Brain pericyte (primary cell): ENCODE data around the gene ZRANB1.

Experiments used
- DNase-seq: peaks from one replicate; pipeline ENCODE4 v3.0.0-alpha.2; 2012; ENCODE audit warnings: low read depth, low spot score

The ZRANB1 gene

DNA sequence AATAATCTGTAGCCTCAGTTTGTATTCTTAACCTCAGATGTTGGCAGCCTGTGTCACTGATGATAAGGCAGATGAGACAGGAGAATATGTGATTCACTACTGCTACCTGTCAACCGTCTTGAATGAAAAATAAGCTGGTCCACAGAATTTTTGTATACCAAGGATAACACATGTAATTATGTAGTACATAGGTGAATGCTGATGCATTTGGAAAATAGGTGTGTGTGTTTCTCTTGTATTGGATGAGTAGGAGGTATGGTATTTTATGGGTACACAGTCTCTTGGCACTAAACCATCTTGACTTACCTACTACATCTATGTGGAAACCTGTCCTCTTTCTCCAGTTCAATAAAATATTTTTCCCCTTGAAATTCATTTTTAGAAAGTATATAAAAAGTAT lies 20.7 kb upstream of the ZRANB1 start:
- no peak for DNase-seq

DNA sequence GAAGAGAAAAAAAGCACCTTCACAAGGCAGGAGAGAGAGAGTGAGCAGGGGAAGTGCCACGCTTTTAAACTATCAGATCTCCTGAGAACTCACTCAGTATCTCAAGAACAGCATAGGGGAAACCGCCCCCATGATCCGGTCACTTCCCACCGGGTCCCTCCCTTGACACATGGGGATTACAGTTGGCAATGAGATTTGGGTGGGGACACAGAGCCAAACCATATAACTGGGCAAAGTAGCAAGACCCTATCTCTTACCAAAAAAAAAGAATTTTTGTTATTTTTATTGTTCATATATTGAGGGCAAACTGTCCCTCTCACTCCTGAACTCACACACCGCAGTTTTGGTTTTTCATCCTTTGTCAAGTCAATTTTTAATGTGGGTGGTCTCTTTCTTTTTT lies 18.2 kb upstream of the ZRANB1 start:
- DNase-seq: no peak

DNA sequence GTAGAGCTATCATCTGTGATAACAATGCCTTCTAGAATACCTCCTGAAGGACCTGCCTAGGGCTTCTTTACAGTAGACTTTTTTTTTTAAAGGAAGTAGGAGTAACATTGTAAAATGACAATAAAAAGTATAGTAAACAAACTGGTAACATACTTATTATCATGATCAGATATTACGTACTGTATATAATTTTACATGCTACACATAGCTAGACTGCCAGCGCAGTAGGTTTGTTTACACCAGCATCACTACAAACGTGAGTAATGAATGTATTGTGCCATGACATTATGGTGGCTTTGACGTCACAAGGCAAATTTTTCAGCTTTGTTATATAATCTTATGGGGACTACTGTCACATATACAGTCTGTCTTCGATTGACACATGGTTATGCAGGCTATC lies 15.4 kb upstream of the ZRANB1 start:
- no peak for DNase-seq

DNA sequence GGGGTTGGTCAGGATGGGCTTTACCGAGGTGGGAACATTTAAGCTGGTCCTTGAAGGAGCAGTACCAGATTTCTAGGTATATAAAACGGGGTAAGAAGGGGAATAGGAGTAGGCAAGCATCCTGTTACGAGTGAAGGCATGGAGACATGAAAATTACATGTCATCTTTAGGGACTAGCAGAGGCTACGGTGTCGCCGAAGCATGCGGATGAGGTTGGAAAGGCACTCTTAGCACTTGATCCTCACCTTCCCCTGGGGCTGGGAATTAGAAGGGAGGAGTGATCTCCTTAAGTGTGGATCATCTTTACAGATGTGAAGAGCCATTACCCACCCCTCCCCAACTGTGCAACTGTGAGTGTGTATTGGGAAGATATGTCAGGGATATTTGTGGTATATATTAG lies 13.8 kb upstream of the ZRANB1 start:
- DNase-seq: no peak

DNA sequence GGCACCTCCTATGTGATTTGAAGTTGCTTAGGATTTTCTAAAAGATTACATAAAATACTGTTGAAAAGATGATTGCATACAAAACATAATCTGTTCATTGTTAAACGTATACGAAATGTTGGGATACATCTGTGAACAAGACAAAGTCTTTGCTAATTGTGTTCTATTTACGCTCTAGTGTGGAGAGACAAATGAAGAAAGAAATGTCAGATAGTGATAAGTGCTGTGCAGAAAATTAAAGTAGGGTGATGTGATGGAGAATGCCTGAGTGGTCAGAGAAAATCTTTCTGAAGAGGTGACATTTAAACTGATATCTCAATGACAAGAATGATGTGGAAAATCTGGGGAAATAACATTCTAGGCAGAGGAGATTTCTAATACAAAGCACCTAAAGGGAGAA lies 13.4 kb upstream of the ZRANB1 start:
- DNase-seq: no peak

DNA sequence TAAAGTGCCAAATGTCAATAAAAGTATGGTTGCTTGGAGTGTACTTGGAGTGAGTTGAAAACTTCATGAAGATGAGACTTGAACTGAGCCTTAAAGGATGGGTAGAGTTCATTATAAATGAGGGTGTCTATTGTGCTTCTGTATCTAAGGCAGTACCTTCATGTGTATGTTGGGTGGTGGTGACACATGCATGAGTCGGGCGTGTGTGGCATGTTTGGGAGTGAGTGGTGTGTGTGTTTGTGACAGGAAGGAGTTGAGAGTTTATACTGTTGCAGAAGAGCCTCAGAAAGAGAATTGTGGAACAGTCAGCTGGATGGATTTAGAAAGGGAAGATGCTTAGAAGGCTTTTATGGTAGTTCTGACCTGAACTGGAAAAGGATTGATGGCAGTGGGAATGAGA lies 6.0 kb upstream of the ZRANB1 start:
- DNase-seq: no peak

DNA sequence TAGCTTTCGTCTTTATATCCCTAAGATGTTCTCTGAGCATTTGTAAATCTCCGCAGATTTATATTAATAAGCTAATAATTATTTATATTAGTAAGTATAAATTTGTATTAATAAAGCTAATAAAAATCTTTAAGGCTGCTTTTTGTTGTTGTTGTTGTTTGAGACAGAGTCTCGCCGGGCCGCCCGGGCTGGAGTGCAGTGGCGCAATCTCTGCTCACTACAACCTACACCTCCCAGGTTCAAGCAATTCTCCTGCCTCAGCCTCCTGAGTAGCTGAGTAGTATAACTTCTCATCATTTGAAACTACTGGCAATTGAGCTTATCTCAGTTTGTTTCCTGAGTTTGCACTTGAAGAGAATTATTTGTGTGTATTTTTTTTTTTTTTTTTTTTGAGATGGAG lies 5.1 kb upstream of the ZRANB1 start:
- no peak for DNase-seq

DNA sequence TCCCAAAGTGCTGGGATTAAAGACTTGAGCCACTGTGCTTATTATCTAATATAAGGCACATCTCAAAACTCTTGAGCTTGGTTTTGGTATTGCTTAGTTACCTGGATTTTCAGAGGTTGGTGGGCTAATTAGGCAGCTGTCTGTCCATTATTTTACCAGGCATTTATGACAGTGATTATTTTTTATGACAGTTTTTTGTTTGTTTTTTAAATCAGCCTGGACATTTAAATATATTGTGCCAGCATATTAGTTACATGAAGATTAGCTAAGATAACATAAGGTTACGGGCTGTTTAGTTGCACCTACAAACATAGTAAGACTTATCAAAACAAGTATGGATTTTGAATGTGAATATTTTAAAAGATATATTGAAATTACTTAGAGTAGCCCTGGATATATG lies 2.6 kb upstream of the ZRANB1 start:
- DNase-seq: no peak

DNA sequence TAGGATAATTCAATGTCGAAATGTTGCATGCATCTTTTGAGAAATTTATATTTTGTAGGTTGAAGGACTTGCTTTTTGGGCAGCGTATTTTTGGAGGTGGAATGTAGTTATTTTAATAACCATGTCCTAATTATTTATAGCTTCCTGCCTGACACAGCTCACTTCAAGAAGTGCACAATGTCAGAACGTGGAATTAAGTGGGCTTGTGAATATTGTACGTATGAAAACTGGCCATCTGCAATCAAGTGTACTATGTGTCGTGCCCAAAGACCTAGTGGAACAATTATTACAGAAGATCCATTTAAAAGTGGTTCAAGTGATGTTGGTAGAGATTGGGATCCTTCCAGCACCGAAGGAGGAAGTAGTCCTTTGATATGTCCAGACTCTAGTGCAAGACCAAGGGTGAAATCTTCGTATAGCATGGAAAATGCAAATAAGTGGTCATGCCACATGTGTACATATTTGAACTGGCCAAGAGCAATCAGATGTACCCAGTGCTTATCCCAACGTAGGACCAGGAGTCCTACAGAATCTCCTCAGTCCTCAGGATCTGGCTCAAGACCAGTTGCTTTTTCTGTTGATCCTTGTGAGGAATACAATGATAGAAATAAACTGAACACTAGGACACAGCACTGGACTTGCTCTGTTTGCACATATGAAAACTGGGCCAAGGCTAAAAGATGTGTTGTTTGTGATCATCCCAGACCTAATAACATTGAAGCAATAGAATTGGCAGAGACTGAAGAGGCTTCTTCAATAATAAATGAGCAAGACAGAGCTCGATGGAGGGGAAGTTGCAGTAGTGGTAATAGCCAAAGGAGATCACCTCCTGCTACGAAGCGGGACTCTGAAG lies 620 bp downstream of the ZRANB1 start:
- DNase-seq: no peak

DNA sequence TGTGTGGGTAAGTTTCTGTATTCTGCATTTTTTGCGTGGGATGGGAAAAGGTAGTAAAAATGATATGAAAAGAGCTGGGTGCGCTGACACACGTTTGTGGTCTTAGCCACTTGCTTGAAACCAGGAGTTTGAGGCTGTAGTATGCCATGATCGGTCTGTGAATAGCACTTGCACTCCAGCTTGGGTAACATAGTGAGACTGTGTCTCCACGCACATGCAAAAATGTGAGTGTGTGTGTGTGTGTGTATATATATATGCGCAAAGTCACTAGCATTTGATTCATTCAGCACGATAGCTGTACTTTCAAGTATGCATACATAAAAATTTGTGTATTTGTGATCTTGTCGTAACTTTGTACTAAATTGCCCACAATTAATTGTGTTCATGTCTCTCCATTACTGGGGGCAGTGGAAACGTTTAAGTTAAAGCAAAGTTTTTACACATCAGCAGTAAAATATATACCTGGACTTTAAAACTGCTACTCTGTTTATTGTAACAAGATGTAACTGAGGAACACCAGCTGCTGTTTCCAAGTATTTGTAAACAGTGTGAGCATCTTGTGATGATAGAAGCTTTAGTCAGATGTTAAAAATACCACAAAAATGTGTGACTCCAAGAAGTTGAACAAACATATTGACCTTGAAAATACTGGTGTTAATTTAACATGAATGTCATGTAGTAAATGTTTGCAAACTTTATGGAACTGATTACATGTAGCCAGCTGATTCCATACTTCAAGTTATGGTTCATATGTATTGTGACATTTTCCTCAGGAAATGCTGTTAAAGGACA lies 1.6 kb downstream of the ZRANB1 start:
- DNase-seq: no peak

DNA sequence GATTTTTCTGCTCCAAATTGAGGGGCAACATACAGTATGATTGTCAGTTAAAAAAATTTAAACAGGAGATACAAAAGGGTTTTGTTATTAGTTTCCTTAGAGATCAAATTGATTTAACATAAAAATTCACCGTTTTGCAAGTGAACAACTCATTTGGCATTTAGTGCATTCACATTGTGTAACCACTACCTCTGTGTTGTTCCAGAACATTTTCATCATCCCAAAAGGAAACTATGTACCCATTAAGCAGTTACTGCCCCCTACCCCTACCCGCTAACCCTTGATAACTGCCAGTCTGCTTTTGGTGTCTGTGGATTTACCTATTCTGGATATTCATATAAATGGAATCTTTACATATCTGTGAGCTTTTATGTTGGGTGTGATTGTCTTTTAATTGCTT lies 3.1 kb downstream of the ZRANB1 start:
- no peak for DNase-seq

DNA sequence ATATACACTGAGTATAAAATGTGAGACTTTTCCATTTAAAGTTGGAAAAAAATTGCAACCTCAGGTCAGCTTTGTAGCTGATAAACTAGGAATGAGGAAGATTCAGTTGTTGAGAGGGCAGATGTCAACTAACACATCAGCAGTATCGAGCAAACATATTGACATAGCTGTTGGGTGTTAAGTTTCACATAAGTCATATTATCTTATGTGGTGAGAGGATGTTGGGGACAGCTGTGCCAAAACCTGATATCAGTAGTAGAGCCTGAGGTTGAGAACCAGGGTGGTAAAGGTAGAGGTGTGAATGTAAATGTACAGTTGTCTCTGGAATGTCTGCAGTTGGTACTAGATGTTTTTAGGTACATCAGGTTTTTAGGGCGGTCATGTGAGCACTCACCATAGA lies 5.0 kb downstream of the ZRANB1 start:
- no peak for DNase-seq

DNA sequence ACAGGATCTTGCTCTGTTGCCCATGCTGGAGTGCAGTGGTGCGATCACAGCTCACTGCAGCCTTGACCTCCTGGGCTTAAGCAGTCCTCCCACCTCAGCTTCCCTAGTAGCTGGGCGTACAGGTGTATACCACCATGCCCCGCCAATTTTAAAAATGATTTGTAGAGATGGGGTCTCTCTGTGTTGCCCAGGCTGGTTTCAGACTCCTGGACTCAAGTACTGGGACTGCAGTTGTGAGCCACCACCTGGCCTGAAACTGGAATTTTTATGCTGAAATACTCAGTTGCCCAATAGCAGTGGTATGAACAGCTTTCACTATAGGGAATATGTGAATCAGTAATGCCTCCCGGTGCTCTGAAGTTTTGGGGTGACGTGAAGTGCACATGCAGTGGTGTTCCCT lies 7.6 kb downstream of the ZRANB1 start:
- no peak for DNase-seq

DNA sequence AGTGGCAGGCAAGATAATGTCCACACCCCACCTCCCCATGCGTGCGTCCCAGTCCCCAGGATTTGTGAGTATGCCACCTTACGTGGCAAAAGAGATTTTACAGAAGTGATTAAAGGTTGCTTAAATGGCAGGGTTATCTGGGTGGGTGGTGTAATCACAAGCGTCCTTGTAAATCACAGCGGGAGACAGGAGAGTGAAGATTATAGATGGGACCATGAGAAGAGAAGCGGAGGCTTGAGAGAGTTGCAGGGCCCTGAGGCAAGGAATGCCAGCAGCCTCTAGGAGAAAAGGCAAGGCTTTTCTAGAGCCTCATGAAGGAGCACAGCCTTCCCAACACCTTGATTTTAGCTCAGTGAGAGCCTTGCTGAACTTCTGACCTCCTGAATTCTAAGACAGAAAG lies 10.2 kb downstream of the ZRANB1 start:
- DNase-seq: no peak

DNA sequence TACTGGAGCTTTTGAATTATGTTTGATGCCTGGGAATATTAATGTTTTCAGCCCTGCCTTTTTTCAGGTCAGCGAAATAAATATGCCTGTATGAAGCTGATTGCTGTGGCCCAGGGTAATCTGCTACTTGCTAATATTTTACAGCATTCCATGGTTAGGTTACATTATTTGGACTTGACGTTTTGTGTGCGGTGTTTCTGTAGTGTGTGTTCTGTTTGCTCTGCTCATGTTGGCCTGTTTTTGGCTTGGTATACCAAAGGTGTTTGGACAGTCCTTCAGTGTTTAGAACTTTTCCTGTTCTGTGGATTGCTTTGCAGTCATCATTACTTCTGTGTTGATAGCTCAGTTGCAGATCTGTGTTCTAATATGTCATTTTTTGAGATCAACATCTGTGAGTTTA lies 11.5 kb downstream of the ZRANB1 start:
- DNase-seq: no peak

DNA sequence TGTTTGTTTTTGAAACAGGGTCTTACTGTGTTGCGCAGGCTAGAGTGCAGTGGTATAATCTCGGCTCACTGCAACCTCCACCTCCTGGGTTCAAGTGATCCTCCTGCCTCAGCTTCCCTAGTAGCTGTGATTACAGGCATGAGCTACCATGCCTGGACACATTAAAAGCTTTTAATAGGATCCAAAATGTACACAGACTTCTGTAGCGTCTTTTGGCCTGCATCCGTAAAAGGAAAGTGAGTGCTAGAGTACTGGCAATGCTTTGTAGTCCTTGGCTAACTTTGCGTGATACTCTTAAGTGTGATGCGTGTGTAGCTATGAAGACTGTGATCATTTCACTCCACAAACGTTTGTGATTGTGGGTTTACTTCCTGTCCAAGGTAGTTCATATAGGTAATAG lies 13.3 kb downstream of the ZRANB1 start:
- DNase-seq: no peak

DNA sequence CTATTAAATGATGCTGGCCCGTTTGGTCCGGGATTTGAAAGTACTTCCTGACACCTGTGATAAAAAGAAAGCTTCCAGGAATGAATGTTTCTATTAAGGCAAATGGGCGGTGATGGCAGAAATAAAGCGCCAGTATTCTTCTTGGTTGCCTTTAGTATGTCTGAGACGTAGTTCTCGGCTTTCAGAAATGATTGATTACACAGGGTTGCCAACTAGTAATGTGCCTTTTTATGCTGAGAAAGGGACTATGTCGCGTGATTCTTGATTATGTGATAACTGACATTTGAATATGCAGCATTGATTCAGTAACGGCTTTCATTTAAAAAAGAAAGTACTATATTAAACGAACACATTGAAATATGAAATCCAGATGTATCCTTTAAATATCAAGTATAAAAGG lies 13.9 kb downstream of the ZRANB1 start:
- DNase-seq: no peak

DNA sequence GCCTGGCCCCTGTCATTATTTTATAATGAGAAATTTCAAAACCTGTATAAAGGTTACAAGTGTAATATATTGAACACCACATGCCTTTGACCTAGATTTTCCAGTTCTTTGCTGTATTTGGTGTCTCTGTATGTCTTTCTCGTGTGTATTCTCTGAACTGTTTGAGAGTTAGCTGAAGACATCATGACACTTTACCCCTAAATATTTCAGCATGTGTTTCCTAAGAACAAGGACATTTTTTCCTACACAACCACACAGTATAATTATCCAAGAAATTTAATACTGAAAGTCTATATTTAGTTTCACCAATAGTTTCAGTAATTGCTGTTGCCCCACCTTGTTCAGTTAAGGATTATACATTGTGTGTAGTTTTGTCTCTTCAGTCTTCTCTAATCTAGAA lies 14.8 kb downstream of the ZRANB1 start:
- DNase-seq: no peak

DNA sequence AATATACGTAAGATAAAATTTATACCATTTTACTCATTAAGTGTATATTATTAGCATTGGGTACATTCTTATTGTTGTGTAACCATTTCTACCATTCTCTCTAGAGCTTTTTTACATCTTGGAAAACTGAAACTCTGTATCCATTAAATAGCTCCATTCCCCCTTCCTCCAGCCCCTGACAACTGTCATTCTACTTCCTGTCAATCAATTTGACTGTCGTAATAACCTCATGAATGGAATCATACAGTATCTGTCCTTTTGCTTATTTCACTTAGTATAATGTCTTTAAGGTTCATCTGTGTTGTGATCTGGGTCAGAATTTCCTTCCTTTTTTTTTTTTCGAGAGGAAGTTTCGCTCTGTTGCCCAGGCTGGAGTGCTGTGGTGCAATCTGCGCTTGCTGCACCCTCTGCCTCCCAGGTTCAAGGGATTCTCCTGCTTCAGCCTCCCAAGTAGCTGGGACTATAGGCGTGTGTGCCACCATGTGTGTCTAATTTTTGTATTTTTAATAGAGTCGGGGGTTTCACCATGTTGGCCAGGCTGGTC lies 15.6 kb downstream of the ZRANB1 start:
- no peak for DNase-seq

DNA sequence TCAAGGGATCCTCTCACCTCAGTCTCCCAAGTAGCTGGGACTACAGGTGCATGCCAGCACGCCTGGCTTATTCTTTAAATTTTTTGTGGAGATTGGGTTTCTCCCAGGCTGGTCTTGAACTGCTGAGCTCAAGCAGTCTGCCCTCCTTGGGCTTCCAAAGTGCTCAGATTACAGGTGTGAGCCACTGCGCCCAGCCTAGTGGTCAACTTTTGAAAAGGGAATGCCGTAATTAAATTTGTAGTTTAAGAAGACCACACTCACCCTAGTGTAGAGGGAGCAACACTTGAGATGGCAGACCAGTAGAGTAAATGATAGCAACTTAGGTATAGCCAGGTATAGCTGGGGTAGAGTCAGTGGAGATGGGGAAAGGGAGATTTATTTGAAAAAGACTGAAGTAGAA lies 17.6 kb downstream of the ZRANB1 start:
- DNase-seq: no peak

DNA sequence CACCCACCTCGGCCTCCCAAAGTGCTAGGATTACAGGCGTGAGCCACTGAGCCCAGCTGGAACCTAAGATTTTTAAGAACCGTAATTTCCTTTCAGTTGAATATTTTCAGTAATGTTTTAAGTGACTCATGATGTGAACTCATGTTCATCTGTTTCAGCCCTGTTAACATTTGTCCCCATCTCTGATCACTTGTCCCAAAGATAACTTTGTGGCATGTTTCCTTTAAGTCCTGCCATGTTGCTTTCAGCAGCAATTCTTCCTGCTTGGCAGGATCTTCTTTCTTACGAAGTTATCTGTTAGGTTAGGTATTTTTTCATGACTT lies 19.3 kb downstream of the ZRANB1 start:
- DNase-seq: no peak

DNA sequence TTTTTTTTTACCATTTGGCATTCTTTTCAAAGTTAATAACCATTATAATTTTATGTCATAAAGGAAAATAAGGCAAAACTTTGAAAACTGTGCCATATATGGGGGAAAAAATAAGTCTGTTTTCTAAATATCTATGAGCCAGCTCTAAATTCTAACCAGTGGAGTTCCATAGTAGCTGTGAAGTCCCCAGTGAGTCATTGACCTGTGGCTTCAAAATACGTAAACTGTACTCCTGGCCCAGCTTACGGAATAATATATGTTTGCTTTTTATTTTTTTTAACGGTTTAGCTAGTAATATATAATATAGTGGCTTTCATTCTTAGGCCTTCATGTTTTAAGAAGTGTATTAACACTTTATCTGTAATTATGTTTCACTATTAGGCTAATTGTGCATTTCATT lies 20.5 kb downstream of the ZRANB1 start:
- no peak for DNase-seq
